ENCODE data around the gene TUBAL3.
"Not testable (repeated sequence)": the region's sequence is repeated elsewhere in the genome, so short reads cannot be mapped to it uniquely, and the experiment has no call there.

The TUBAL3 gene

GRCh38 chr10:5381187-5381586 is 23.4 kb downstream of the TUBAL3 start:
- H3K9me3 Mint-ChIP-seq: peaks cover 8% of the 10 kb centered on the region
- no peaks in the 10 kb centered on the region for H3K27me3 Mint-ChIP-seq
- DNase-seq: no peak
- H3K36me3 Mint-ChIP-seq: peaks cover 3% of the 10 kb centered on the region
- H3K27ac Mint-ChIP-seq: no peak overlapping the region
- CTCF ChIA-PET: interaction anchor here (1.2 kb wide), 1 partner anchor 97 kb away, joined by 3 read pairs; no protein-coding TSS in a partner anchor
- H3K4me3 Mint-ChIP-seq: no peak overlapping the region
- H3K4me1 Mint-ChIP-seq: no peaks in the 10 kb centered on the region

GRCh38 chr10:5380395-5380794 is 24.2 kb downstream of the TUBAL3 start:
- H3K36me3 Mint-ChIP-seq, H3K27ac Mint-ChIP-seq, H3K9me3 Mint-ChIP-seq, H3K4me3 Mint-ChIP-seq, H3K27me3 Mint-ChIP-seq, H3K4me1 Mint-ChIP-seq, DNase-seq: not testable (repeated sequence)
- CTCF ChIA-PET: interaction anchor here (1.2 to 1.3 kb wide), 2 partner anchors 96 to 531 kb away, joined by 3 to 5 read pairs; no protein-coding TSS in a partner anchor

- not testable (repeated sequence) for H3K4me1 Mint-ChIP-seq, H3K27ac Mint-ChIP-seq
- CTCF ChIA-PET: interaction anchor here (0.7 to 1.3 kb wide), 2 partner anchors 529 to 564 kb away, joined by 3 to 5 read pairs; no protein-coding TSS in a partner anchor
These were observed 25.4 kb downstream of the TUBAL3 start for GRCh38 chr10:5379202-5379601.

GRCh38 chr10:5376450-5376849 is 28.2 kb downstream of the TUBAL3 start:
- Mint-ChIP-seq H3K36me3 (peaks cover 3% of the 10 kb centered on the region), H3K9me3 (peaks cover 8% of the 10 kb centered on the region), H3K27ac (no peak overlapping the region), H3K4me3 (no peak overlapping the region), H3K4me1 (no peaks in the 10 kb centered on the region), H3K27me3 (peaks cover 8% of the 10 kb centered on the region)
- CTCF ChIA-PET: interaction anchor here (0.9 to 1.4 kb wide), 2 partner anchors 454 to 526 kb away, joined by 3 to 4 read pairs; no protein-coding TSS in a partner anchor
- DNase-seq: no peak

More at GRCh38 chr10:5379202-5379601, 25.4 kb downstream of the TUBAL3 start:
- H3K36me3 Mint-ChIP-seq, H3K27me3 Mint-ChIP-seq, H3K9me3 Mint-ChIP-seq, DNase-seq, H3K4me3 Mint-ChIP-seq: not testable (repeated sequence)

- peaks cover 17% of the 10 kb centered on the region for H3K9me3 Mint-ChIP-seq
- no peak for DNase-seq
- no peaks in the 10 kb centered on the region for H3K36me3 Mint-ChIP-seq
- CTCF ChIA-PET: no interaction called here
- no peaks in the 10 kb centered on the region for H3K4me1 Mint-ChIP-seq
- H3K27ac Mint-ChIP-seq: no peak overlapping the region
- no peak overlapping the region for H3K4me3 Mint-ChIP-seq
- H3K27me3 Mint-ChIP-seq: peaks cover 8% of the 10 kb centered on the region
These were observed 30.6 kb downstream of the TUBAL3 start for GRCh38 chr10:5373891-5374611.

- peaks cover 17% of the 10 kb centered on the region for H3K9me3 Mint-ChIP-seq
- H3K4me3 Mint-ChIP-seq: no peak overlapping the region
- no peaks in the 10 kb centered on the region for H3K4me1 Mint-ChIP-seq
- no peak for DNase-seq
- CTCF ChIA-PET: no interaction called here
- H3K27ac Mint-ChIP-seq: no peak overlapping the region
- H3K27me3 Mint-ChIP-seq: peaks cover 10% of the 10 kb centered on the region
- H3K36me3 Mint-ChIP-seq: no peaks in the 10 kb centered on the region
These were observed 31.3 kb downstream of the TUBAL3 start for GRCh38 chr10:5373307-5373706.

- Mint-ChIP-seq H3K27ac (no peak overlapping the region), H3K9me3 (peaks cover 17% of the 10 kb centered on the region), H3K4me1 (no peaks in the 10 kb centered on the region), H3K27me3 (peaks cover 29% of the 10 kb centered on the region), H3K4me3 (no peak overlapping the region), H3K36me3 (no peaks in the 10 kb centered on the region)
- CTCF ChIA-PET: no interaction called here
- no peak for DNase-seq
These were observed 33.9 kb downstream of the TUBAL3 start for GRCh38 chr10:5370493-5371352.

GRCh38 chr10:5369362-5370158 is 35.1 kb downstream of the TUBAL3 start:
- CTCF ChIA-PET: interaction anchor here (1.1 kb wide), 1 partner anchor 254 kb away, joined by 3 read pairs; no protein-coding TSS in a partner anchor

GRCh38 chr10:5365928-5366327 is 38.7 kb downstream of the TUBAL3 start:
- Mint-ChIP-seq H3K27ac (no peak overlapping the region), H3K4me1 (no peaks in the 10 kb centered on the region), H3K9me3 (peaks cover 13% of the 10 kb centered on the region), H3K27me3 (peaks cover 45% of the 10 kb centered on the region), H3K36me3 (no peaks in the 10 kb centered on the region), H3K4me3 (no peak overlapping the region)
- CTCF ChIA-PET: no interaction called here
- no peak for DNase-seq

More at GRCh38 chr10:5369362-5370158, 35.1 kb downstream of the TUBAL3 start:
- no peaks in the 10 kb centered on the region for H3K4me1 Mint-ChIP-seq
- no peaks in the 10 kb centered on the region for H3K36me3 Mint-ChIP-seq
- no peak overlapping the region for H3K27ac Mint-ChIP-seq
- H3K9me3 Mint-ChIP-seq: peaks cover 17% of the 10 kb centered on the region
- H3K4me3 Mint-ChIP-seq: no peak overlapping the region
- DNase-seq: no peak
- H3K27me3 Mint-ChIP-seq: peaks cover 36% of the 10 kb centered on the region

GRCh38 chr10:5364890-5365338 is 39.7 kb downstream of the TUBAL3 start, which contains the start of gene UCN3:
Gene UCN3 (plus strand): TSS chr10:5364966. CDS start chr10:5373721, 8,755 bp downstream.
- no peaks in the 10 kb centered on the region for H3K4me1 Mint-ChIP-seq
- H3K27ac Mint-ChIP-seq: no peak within 1 kb of the TSS
- no peak for DNase-seq
- H3K9me3 Mint-ChIP-seq: peaks cover 4% of the 10 kb centered on the region
- CTCF ChIA-PET: no interaction called here
- H3K4me3 Mint-ChIP-seq: no peak within 1 kb of the TSS
- peaks cover 45% of the 10 kb centered on the region for H3K27me3 Mint-ChIP-seq
- no peaks in the 10 kb centered on the region for H3K36me3 Mint-ChIP-seq

GRCh38 chr10:5364374-5364773 is 40.3 kb downstream of the TUBAL3 start:
- Mint-ChIP-seq H3K27me3 (peaks cover 45% of the 10 kb centered on the region), H3K4me3 (no peak overlapping the region), H3K9me3 (no peaks in the 10 kb centered on the region), H3K36me3 (no peaks in the 10 kb centered on the region), H3K27ac (no peak overlapping the region), H3K4me1 (no peaks in the 10 kb centered on the region)
- no peak for DNase-seq
- CTCF ChIA-PET: no interaction called here

GRCh38 chr10:5362873-5363272 is 41.8 kb downstream of the TUBAL3 start:
- Mint-ChIP-seq H3K36me3 (no peaks in the 10 kb centered on the region), H3K27me3 (peaks cover 39% of the 10 kb centered on the region), H3K27ac (no peak overlapping the region), H3K4me1 (no peaks in the 10 kb centered on the region), H3K4me3 (no peak overlapping the region), H3K9me3 (no peaks in the 10 kb centered on the region)
- no peak for DNase-seq
- CTCF ChIA-PET: no interaction called here

GRCh38 chr10:5361966-5362365 is 42.7 kb downstream of the TUBAL3 start:
- CTCF ChIA-PET: interaction anchor here (1.0 kb wide), 1 partner anchor 22 kb away, joined by 3 read pairs; no protein-coding TSS in a partner anchor
- Mint-ChIP-seq H3K4me1 (peaks cover under 1% of the 10 kb centered on the region), H3K27me3 (peaks cover 34% of the 10 kb centered on the region), H3K27ac (no peak overlapping the region), H3K9me3 (no peaks in the 10 kb centered on the region), H3K4me3 (no peak overlapping the region), H3K36me3 (no peaks in the 10 kb centered on the region)
- no peak for DNase-seq
